Measurements from ENCODE around the gene NHSL2. TPM values are rescaled to one million over a fixed set of nuclear protein-coding genes. Genes with fewer than 3 reads are reported as not detected.

The NHSL2 gene
- total RNA-seq, 1 donor from 2014 or later: 12.7 TPM

GRCh38 chrX:71923516-71923915 lies 12.9 kb downstream of the NHSL2 start:
- no peak for ATAC-seq
- Histone ChIP-seq H3K36me3 (no peaks in the 10 kb centered on the region), H3K4me3 (no peak overlapping the region), H3K4me1 (no peaks in the 10 kb centered on the region), H3K27me3 (ENCODE audit: low read depth) (no peaks in the 10 kb centered on the region), H3K9me3 (no peaks in the 10 kb centered on the region), H3K27ac (no peak overlapping the region)
- intact Hi-C loops (cut with DNase I): no loop called here
- no peak for TF ChIP-seq CTCF (IDR thresholded peaks at IDR 0.05)
- DNase-seq: no peak

GRCh38 chrX:71927040-71927439 lies 16.4 kb downstream of the NHSL2 start:
- Histone ChIP-seq H3K4me3 (no peak overlapping the region), H3K27me3 (ENCODE audit: low read depth) (no peaks in the 10 kb centered on the region), H3K4me1 (no peaks in the 10 kb centered on the region), H3K27ac (no peak overlapping the region), H3K9me3 (no peaks in the 10 kb centered on the region), H3K36me3 (no peaks in the 10 kb centered on the region)
- ATAC-seq: no peak
- TF ChIP-seq CTCF (IDR thresholded peaks at IDR 0.05): no peak
- DNase-seq: no peak
- intact Hi-C loops (cut with DNase I): no loop called here

GRCh38 chrX:71928856-71929255 lies 18.2 kb downstream of the NHSL2 start:
- Histone ChIP-seq H3K27ac (no peak overlapping the region), H3K36me3 (no peaks in the 10 kb centered on the region), H3K9me3 (no peaks in the 10 kb centered on the region), H3K4me3 (no peak overlapping the region), H3K27me3 (ENCODE audit: low read depth) (no peaks in the 10 kb centered on the region), H3K4me1 (no peaks in the 10 kb centered on the region)
- DNase-seq: no peak
- no peak for ATAC-seq
- TF ChIP-seq CTCF (IDR thresholded peaks at IDR 0.05): no peak
- intact Hi-C loops (cut with DNase I): no loop called here

GRCh38 chrX:71930298-71930697 lies 19.7 kb downstream of the NHSL2 start:
- ATAC-seq (no peak), DNase-seq (no peak)
- Histone ChIP-seq H3K4me1 (no peaks in the 10 kb centered on the region), H3K9me3 (no peaks in the 10 kb centered on the region), H3K4me3 (no peak overlapping the region), H3K27ac (no peak overlapping the region), H3K36me3 (no peaks in the 10 kb centered on the region), H3K27me3 (ENCODE audit: low read depth) (no peaks in the 10 kb centered on the region)
- TF ChIP-seq CTCF (IDR thresholded peaks at IDR 0.05): no peak
- intact Hi-C loops (cut with DNase I): no loop called here

- DNase-seq (no peak), ATAC-seq (peak in 1 of 2 donors; percentile 52)
- intact Hi-C loops (cut with DNase I): no loop called here
- H3K27ac ChIP-seq: no peak overlapping the region
- H3K4me1 ChIP-seq: no peaks in the 10 kb centered on the region
- no peak for TF ChIP-seq CTCF (IDR thresholded peaks at IDR 0.05)
- no peaks in the 10 kb centered on the region for H3K36me3 ChIP-seq
- no peaks in the 10 kb centered on the region for H3K27me3 ChIP-seq (ENCODE audit: low read depth)
- no peaks in the 10 kb centered on the region for H3K9me3 ChIP-seq
- no peak overlapping the region for H3K4me3 ChIP-seq
Measured at GRCh38 chrX:71935476-71935875, 24.8 kb downstream of the NHSL2 start.

GRCh38 chrX:71936632-71937031 lies 26.0 kb downstream of the NHSL2 start:
- Histone ChIP-seq H3K27me3 (ENCODE audit: low read depth) (no peaks in the 10 kb centered on the region), H3K4me1 (no peaks in the 10 kb centered on the region), H3K9me3 (no peaks in the 10 kb centered on the region), H3K4me3 (no peak overlapping the region), H3K36me3 (no peaks in the 10 kb centered on the region), H3K27ac (no peak overlapping the region)
- ATAC-seq: no peak
- no peak for DNase-seq
- intact Hi-C loops (cut with DNase I): no loop called here
- TF ChIP-seq CTCF (IDR thresholded peaks at IDR 0.05): no peak

All from lower lobe of right lung (tissue), 2 donors.